ENCODE measurements around the gene ZHX3. TPM values are rescaled to one million over a fixed set of nuclear protein-coding genes. Genes with fewer than 3 reads are reported as not detected.

Gene ZHX3
- total RNA-seq, 6 experiments from 2014 or later: 64.1 to 80.1 (median 72.0) TPM

- no peaks in the 10 kb centered on the region; the same call in 1 of the 2 replicates for H3K27me3 Mint-ChIP-seq (ENCODE audit: insufficient read depth)
- no peaks in the 10 kb centered on the region for H3K9me3 Mint-ChIP-seq
- H3K36me3 Mint-ChIP-seq (ENCODE audit: low read depth): no peaks in the 10 kb centered on the region; the same call in 1 of the 2 replicates
- no peaks in the 10 kb centered on the region for H3K4me1 Mint-ChIP-seq (ENCODE audit: low read depth)
- no peak for DNase-seq
- TF ChIP-seq CTCF (IDR thresholded peaks at IDR 0.05): peak; percentile 48
- H3K4me3 Mint-ChIP-seq: no peak overlapping the region
- H3K27ac Mint-ChIP-seq: no peak overlapping the region
Observed at GRCh38 chr20:41357424-41358163, 40.1 kb upstream of the ZHX3 start.

- Mint-ChIP-seq H3K9me3 (no peaks in the 10 kb centered on the region), H3K27me3 (ENCODE audit: insufficient read depth) (no peaks in the 10 kb centered on the region; the same call in 1 of the 2 replicates), H3K4me3 (no peak overlapping the region), H3K4me1 (ENCODE audit: low read depth) (no peaks in the 10 kb centered on the region), H3K36me3 (ENCODE audit: low read depth) (no peaks in the 10 kb centered on the region; the same call in 1 of the 2 replicates), H3K27ac (no peak overlapping the region)
- no peak for DNase-seq
- TF ChIP-seq CTCF (IDR thresholded peaks at IDR 0.05): no peak
Observed at GRCh38 chr20:41356951-41357350, 39.4 kb upstream of the ZHX3 start.

- H3K4me1 Mint-ChIP-seq (ENCODE audit: low read depth): no peaks in the 10 kb centered on the region
- DNase-seq: no peak
- H3K4me3 Mint-ChIP-seq: no peak overlapping the region
- no peak overlapping the region for H3K27ac Mint-ChIP-seq
- no peaks in the 10 kb centered on the region; the same call in 1 of the 2 replicates for H3K27me3 Mint-ChIP-seq (ENCODE audit: insufficient read depth)
- H3K36me3 Mint-ChIP-seq (ENCODE audit: low read depth): peaks cover under 1% of the 10 kb centered on the region; the same call in 1 of the 2 replicates
- no peak for TF ChIP-seq CTCF (IDR thresholded peaks at IDR 0.05)
- H3K9me3 Mint-ChIP-seq: no peaks in the 10 kb centered on the region
Observed at GRCh38 chr20:41355598-41356203, 38.2 kb upstream of the ZHX3 start.

- DNase-seq: no peak
- Mint-ChIP-seq H3K36me3 (ENCODE audit: low read depth) (peaks cover 6% of the 10 kb centered on the region; the same call in 1 of the 2 replicates), H3K27me3 (ENCODE audit: insufficient read depth) (no peaks in the 10 kb centered on the region; the same call in 1 of the 2 replicates), H3K9me3 (no peaks in the 10 kb centered on the region), H3K4me3 (no peak overlapping the region), H3K4me1 (ENCODE audit: low read depth) (no peaks in the 10 kb centered on the region), H3K27ac (no peak overlapping the region)
- no peak for TF ChIP-seq CTCF (IDR thresholded peaks at IDR 0.05)
Observed at GRCh38 chr20:41355192-41355591, 37.7 kb upstream of the ZHX3 start.

- no peak overlapping the region for H3K4me3 Mint-ChIP-seq
- DNase-seq: no peak
- H3K27ac Mint-ChIP-seq: no peak overlapping the region
- H3K27me3 Mint-ChIP-seq (ENCODE audit: insufficient read depth): no peaks in the 10 kb centered on the region; the same call in 1 of the 2 replicates
- TF ChIP-seq CTCF (IDR thresholded peaks at IDR 0.05): no peak
- H3K4me1 Mint-ChIP-seq (ENCODE audit: low read depth): no peaks in the 10 kb centered on the region
- peaks cover 6% of the 10 kb centered on the region; the same call in 1 of the 2 replicates for H3K36me3 Mint-ChIP-seq (ENCODE audit: low read depth)
- no peaks in the 10 kb centered on the region for H3K9me3 Mint-ChIP-seq
Observed at GRCh38 chr20:41353530-41353929, 36.0 kb upstream of the ZHX3 start.

Measured in HFFc6 (cell line).